ENCODE results near the gene COPRS.

GRCh38 chr17:31907342-31907962 is 48.4 kb upstream of the COPRS start:
- TF ChIP-seq MYC (IDR thresholded peaks at IDR 0.05; ENCODE audit: low read depth, low read length) (no peak), POLR2A (IDR thresholded peaks at IDR 0.05; ENCODE audit: extremely low read depth, insufficient read length) (no peak), MAX (IDR thresholded peaks at IDR 0.05; ENCODE audit: low read depth, low read length) (no peak)

Data from NB4 (cell line).